ENCODE measurements around the gene GLOD4.
"Not testable (repeated sequence)": the region's sequence is repeated elsewhere in the genome, so short reads cannot be mapped to it uniquely, and the experiment has no call there.

The GLOD4 gene

GRCh38 chr17:806781-807522 is 24.9 kb upstream of the GLOD4 start:
- TF ChIP-seq, protein P1, sequence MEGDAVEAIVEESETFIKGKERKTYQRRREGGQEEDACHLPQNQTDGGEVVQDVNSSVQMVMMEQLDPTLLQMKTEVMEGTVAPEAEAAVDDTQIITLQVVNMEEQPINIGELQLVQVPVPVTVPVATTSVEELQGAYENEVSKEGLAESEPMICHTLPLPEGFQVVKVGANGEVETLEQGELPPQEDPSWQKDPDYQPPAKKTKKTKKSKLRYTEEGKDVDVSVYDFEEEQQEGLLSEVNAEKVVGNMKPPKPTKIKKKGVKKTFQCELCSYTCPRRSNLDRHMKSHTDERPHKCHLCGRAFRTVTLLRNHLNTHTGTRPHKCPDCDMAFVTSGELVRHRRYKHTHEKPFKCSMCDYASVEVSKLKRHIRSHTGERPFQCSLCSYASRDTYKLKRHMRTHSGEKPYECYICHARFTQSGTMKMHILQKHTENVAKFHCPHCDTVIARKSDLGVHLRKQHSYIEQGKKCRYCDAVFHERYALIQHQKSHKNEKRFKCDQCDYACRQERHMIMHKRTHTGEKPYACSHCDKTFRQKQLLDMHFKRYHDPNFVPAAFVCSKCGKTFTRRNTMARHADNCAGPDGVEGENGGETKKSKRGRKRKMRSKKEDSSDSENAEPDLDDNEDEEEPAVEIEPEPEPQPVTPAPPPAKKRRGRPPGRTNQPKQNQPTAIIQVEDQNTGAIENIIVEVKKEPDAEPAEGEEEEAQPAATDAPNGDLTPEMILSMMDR (IDR thresholded peaks at IDR 0.05; ENCODE audit: extremely low read depth, missing control alignments): no peak
- DNase-seq (ENCODE audit: low spot score): no peak

- TF ChIP-seq, protein P1 (IDR thresholded peaks at IDR 0.05; ENCODE audit: extremely low read depth, missing control alignments): no peak
- no peak for DNase-seq (ENCODE audit: low spot score)
These were observed 24.3 kb upstream of the GLOD4 start for GRCh38 chr17:806346-806745.

GRCh38 chr17:805886-806285 is 23.8 kb upstream of the GLOD4 start:
- DNase-seq (ENCODE audit: low spot score): not testable (repeated sequence)

DNA sequence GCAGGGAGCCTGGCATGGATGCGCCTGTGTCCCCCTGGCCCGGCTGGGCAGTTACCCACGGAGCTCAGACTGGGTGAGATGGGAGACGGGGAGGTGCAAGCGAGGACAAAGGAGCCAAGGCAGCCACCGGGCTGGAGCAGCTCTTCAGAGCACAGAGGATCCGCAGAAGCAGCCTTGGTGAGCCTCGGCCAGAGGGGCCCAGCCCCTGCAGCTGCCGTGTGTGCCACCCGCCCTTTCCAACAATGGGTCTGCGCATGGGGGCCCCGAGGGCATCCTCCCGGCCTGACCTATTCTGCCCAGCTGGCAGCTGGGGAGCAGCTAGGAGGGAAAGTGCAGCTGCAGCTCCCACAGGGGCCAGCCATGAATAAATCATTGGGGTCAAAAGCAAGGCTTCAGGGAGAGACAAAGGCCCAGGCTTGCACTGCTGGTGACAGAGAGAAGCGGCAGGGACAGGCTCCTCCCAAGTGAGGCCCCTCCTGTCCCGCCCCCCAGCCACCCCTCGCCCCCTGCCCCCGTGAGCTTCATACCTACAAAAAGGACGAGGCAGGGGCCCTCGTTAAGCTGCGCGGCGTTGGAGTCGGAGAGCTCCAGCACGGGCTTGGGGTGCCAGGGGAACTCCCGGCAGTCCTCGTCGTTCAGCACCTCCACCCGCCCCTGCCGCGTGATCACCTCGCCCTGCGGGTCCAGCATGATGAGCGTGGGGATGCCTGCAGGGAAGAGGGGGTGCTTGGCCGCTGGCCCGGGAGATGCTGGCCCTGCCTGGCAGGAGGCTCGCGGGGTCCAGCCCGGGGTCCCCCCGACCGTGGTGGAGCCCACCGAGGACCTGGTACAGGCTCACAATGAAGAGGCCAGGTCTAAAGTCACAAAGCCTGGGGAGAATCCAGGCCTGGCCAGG is 22.7 kb upstream of the GLOD4 start:
- DNase-seq (ENCODE audit: low spot score): no peak
- TF ChIP-seq, protein P1 (IDR thresholded peaks at IDR 0.05; ENCODE audit: extremely low read depth, missing control alignments): no peak

GRCh38 chr17:802901-803881 is 21.1 kb upstream of the GLOD4 start:
- TF ChIP-seq, protein P1 (IDR thresholded peaks at IDR 0.05; ENCODE audit: extremely low read depth, missing control alignments): no peak

DNA sequence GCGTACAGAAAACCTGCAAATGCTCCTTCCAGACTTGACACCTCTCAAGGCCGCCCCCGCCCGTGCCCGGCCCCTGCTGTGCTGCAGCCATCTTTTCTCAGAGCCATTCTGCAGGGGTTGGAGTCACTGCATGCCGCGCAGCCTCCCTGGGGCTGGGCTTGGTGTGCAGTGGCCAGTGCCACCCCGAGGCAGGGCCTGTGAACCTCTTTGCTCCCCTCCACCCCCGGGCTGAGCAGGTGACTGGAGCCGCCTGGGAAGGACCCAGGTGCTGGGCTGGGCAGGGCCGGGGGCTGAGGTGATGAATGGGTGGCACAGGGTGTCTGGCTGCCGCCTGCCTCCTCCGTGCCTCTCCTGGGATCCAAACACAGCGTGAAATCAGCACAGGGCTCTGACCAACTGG is 20.4 kb upstream of the GLOD4 start:
- DNase-seq (ENCODE audit: low spot score): no peak
- TF ChIP-seq, protein P1 (IDR thresholded peaks at IDR 0.05; ENCODE audit: extremely low read depth, missing control alignments): no peak

More at GRCh38 chr17:802901-803881, 21.1 kb upstream of the GLOD4 start:
- DNase-seq (ENCODE audit: low spot score): no peak

DNA sequence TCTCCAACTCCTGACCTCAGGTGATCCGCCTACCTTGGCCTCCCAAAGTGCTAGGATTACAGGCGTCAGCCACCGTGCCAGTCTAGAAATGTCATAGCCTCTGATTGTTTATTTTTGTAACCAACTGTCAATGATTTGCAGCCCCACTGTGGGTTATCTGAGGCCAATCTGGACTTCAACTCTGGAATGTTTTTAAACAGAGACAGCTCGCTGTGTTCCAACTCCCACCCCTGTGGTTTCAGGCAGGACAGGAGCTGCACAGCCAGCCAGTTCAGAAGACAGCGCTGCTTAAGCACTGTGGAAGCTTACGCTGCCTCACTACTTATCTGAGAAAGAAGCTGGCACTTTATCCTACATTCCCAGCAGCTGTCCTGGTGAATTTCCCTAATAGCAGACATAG is 19.6 kb upstream of the GLOD4 start:
- no peak for DNase-seq (ENCODE audit: low spot score)
- TF ChIP-seq, protein P1 (IDR thresholded peaks at IDR 0.05; ENCODE audit: extremely low read depth, missing control alignments): no peak
